ENCODE data around the gene APBB2.

The APBB2 gene

GRCh38 chr4:41039317-41039716 lies 175.0 kb downstream of the APBB2 start:
- no peaks in the 10 kb centered on the region for H3K27me3 ChIP-seq (ENCODE audit: control insufficient read depth, insufficient read depth, low read length, poor library complexity, severe bottlenecking)
- H3K36me3 ChIP-seq (ENCODE audit: control insufficient read depth, insufficient read depth, low read length): no peaks in the 10 kb centered on the region
- H3K4me1 ChIP-seq (ENCODE audit: control insufficient read depth, insufficient read depth, low read length): no peaks in the 10 kb centered on the region
- H3K27ac ChIP-seq (ENCODE audit: insufficient read depth, low read depth, low read length, poor library complexity, severe bottlenecking): no peak overlapping the region
- 94 to 98% methylated on average over 3 of the region's 3 CpGs for WGBS, 2 experiments
- no peaks in the 10 kb centered on the region for H3K9me3 ChIP-seq (ENCODE audit: control insufficient read depth, low read length)
- H3K4me3 ChIP-seq (ENCODE audit: insufficient read depth, low read depth, low read length): no peak overlapping the region

DNA sequence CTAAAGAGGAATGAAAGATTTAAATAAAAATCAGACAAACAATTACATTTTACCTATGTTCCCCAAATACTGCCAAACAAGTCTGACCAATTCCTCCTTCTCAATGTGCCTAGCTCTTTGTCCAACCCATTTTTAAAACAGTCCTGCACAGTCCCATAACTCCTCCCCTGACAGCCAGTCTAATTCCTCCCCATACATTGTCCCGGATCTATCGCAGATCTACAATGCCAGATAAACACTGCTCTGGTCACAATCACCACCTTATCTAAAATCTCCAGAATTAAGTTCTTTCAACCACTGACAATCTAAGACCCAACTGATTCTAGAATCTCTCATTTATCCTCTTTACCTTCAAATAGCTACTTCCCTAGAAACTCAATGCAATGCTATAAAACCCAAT lies 176.0 kb downstream of the APBB2 start:
- Histone ChIP-seq H3K4me3 (ENCODE audit: insufficient read depth, low read depth, low read length) (no peak overlapping the region), H3K36me3 (ENCODE audit: control insufficient read depth, insufficient read depth, low read length) (no peaks in the 10 kb centered on the region), H3K4me1 (ENCODE audit: control insufficient read depth, insufficient read depth, low read length) (no peaks in the 10 kb centered on the region), H3K27ac (ENCODE audit: insufficient read depth, low read depth, low read length, poor library complexity, severe bottlenecking) (no peak overlapping the region), H3K9me3 (ENCODE audit: control insufficient read depth, low read length) (no peaks in the 10 kb centered on the region), H3K27me3 (ENCODE audit: control insufficient read depth, insufficient read depth, low read length, poor library complexity, severe bottlenecking) (no peaks in the 10 kb centered on the region)
- 94 to 97% methylated on average over 2 of the region's 2 CpGs for WGBS, 2 experiments

- Histone ChIP-seq H3K27me3 (ENCODE audit: control insufficient read depth, insufficient read depth, low read length, poor library complexity, severe bottlenecking) (no peaks in the 10 kb centered on the region), H3K4me1 (ENCODE audit: control insufficient read depth, insufficient read depth, low read length) (no peaks in the 10 kb centered on the region), H3K9me3 (ENCODE audit: control insufficient read depth, low read length) (peaks cover 6% of the 10 kb centered on the region), H3K36me3 (ENCODE audit: control insufficient read depth, insufficient read depth, low read length) (no peaks in the 10 kb centered on the region), H3K4me3 (ENCODE audit: insufficient read depth, low read depth, low read length) (no peak overlapping the region), H3K27ac (ENCODE audit: insufficient read depth, low read depth, low read length, poor library complexity, severe bottlenecking) (no peak overlapping the region)
- 90 to 97% methylated on average over 3 of the region's 3 CpGs for WGBS, 2 experiments
These were observed 185.2 kb downstream of the APBB2 start for GRCh38 chr4:41029098-41029497.

GRCh38 chr4:41028392-41029076 lies 185.8 kb downstream of the APBB2 start:
- WGBS, 2 experiments: 86 to 92% methylated on average over 8 of the region's 8 CpGs
- H3K27me3 ChIP-seq (ENCODE audit: control insufficient read depth, insufficient read depth, low read length, poor library complexity, severe bottlenecking): no peaks in the 10 kb centered on the region
- H3K4me3 ChIP-seq (ENCODE audit: insufficient read depth, low read depth, low read length): no peak overlapping the region
- no peaks in the 10 kb centered on the region for H3K4me1 ChIP-seq (ENCODE audit: control insufficient read depth, insufficient read depth, low read length)
- peaks cover 6% of the 10 kb centered on the region for H3K9me3 ChIP-seq (ENCODE audit: control insufficient read depth, low read length)
- H3K36me3 ChIP-seq (ENCODE audit: control insufficient read depth, insufficient read depth, low read length): no peaks in the 10 kb centered on the region
- no peak overlapping the region for H3K27ac ChIP-seq (ENCODE audit: insufficient read depth, low read depth, low read length, poor library complexity, severe bottlenecking)

DNA sequence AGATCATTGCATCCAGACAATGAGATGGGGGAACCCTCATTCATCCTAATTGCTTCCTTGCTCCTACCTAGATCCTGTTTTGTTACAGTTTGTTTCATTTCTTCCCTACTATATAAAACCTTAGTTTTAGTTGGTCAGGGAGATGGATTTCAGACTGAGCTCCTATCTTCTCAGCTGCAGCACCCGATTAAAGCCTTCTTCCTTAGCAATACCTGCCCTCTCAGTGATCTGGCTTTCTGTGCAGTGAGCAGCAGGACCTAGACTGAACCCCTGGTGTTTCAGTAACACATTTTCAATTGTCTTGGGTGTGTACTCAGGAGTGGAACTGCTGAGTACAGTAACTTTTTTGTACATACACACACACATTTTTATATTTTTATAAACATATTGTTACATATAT lies 187.4 kb downstream of the APBB2 start:
- no peak overlapping the region for H3K4me3 ChIP-seq (ENCODE audit: insufficient read depth, low read depth, low read length)
- no peak overlapping the region for H3K27ac ChIP-seq (ENCODE audit: insufficient read depth, low read depth, low read length, poor library complexity, severe bottlenecking)
- peaks cover 6% of the 10 kb centered on the region for H3K9me3 ChIP-seq (ENCODE audit: control insufficient read depth, low read length)
- no peaks in the 10 kb centered on the region for H3K36me3 ChIP-seq (ENCODE audit: control insufficient read depth, insufficient read depth, low read length)
- no peaks in the 10 kb centered on the region for H3K27me3 ChIP-seq (ENCODE audit: control insufficient read depth, insufficient read depth, low read length, poor library complexity, severe bottlenecking)
- 89 to 100% methylated on average over 1 of the region's 1 CpG for WGBS, 2 experiments
- H3K4me1 ChIP-seq (ENCODE audit: control insufficient read depth, insufficient read depth, low read length): no peaks in the 10 kb centered on the region

DNA sequence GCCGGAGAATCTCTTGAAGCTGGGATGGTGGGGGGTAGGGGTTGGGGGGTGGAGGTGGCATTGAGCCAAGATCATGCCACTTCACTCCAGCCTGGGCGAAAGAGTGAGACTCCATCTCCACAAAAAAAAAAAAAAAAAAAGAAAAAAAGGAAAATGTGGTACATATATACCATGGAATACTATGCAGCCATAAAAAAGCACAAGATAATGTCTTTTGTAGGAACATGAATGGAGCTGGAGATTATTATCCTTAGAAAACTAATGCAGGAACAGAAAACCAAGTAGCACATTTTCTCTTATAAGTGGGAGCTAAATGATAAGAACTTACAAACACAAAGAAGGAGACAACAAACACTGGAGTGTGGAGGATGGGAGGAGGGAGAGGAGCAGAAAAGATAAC lies 188.5 kb downstream of the APBB2 start:
- H3K36me3 ChIP-seq (ENCODE audit: control insufficient read depth, insufficient read depth, low read length): peaks cover 4% of the 10 kb centered on the region
- WGBS, 2 experiments: 45 to 63% methylated on average over 1 of the region's 2 CpGs
- H3K4me1 ChIP-seq (ENCODE audit: control insufficient read depth, insufficient read depth, low read length): no peaks in the 10 kb centered on the region
- no peak overlapping the region for H3K27ac ChIP-seq (ENCODE audit: insufficient read depth, low read depth, low read length, poor library complexity, severe bottlenecking)
- peaks cover 6% of the 10 kb centered on the region for H3K9me3 ChIP-seq (ENCODE audit: control insufficient read depth, low read length)
- H3K27me3 ChIP-seq (ENCODE audit: control insufficient read depth, insufficient read depth, low read length, poor library complexity, severe bottlenecking): no peaks in the 10 kb centered on the region
- no peak overlapping the region for H3K4me3 ChIP-seq (ENCODE audit: insufficient read depth, low read depth, low read length)

GRCh38 chr4:41024556-41025491 lies 189.5 kb downstream of the APBB2 start:
- WGBS, 2 experiments: 84 to 89% methylated on average over 13 of the region's 13 CpGs

GRCh38 chr4:41022116-41022515 lies 192.2 kb downstream of the APBB2 start:
- WGBS, 2 experiments: 78 to 79% methylated on average over 3 of the region's 3 CpGs
- Histone ChIP-seq H3K27me3 (ENCODE audit: control insufficient read depth, insufficient read depth, low read length, poor library complexity, severe bottlenecking) (no peaks in the 10 kb centered on the region), H3K36me3 (ENCODE audit: control insufficient read depth, insufficient read depth, low read length) (peaks cover 4% of the 10 kb centered on the region), H3K27ac (ENCODE audit: insufficient read depth, low read depth, low read length, poor library complexity, severe bottlenecking) (no peak overlapping the region), H3K9me3 (ENCODE audit: control insufficient read depth, low read length) (peaks cover 6% of the 10 kb centered on the region), H3K4me1 (ENCODE audit: control insufficient read depth, insufficient read depth, low read length) (no peaks in the 10 kb centered on the region), H3K4me3 (ENCODE audit: insufficient read depth, low read depth, low read length) (no peak overlapping the region)

More at GRCh38 chr4:41024556-41025491, 189.5 kb downstream of the APBB2 start:
- H3K27me3 ChIP-seq (ENCODE audit: control insufficient read depth, insufficient read depth, low read length, poor library complexity, severe bottlenecking): no peaks in the 10 kb centered on the region
- H3K4me3 ChIP-seq (ENCODE audit: insufficient read depth, low read depth, low read length): no peak overlapping the region
- H3K27ac ChIP-seq (ENCODE audit: insufficient read depth, low read depth, low read length, poor library complexity, severe bottlenecking): no peak overlapping the region
- peaks cover 6% of the 10 kb centered on the region for H3K9me3 ChIP-seq (ENCODE audit: control insufficient read depth, low read length)
- peaks cover 4% of the 10 kb centered on the region for H3K36me3 ChIP-seq (ENCODE audit: control insufficient read depth, insufficient read depth, low read length)
- H3K4me1 ChIP-seq (ENCODE audit: control insufficient read depth, insufficient read depth, low read length): no peaks in the 10 kb centered on the region

- H3K4me3 ChIP-seq (ENCODE audit: insufficient read depth, low read depth, low read length): no peak overlapping the region
- no peaks in the 10 kb centered on the region for H3K36me3 ChIP-seq (ENCODE audit: control insufficient read depth, insufficient read depth, low read length)
- no peaks in the 10 kb centered on the region for H3K9me3 ChIP-seq (ENCODE audit: control insufficient read depth, low read length)
- H3K27ac ChIP-seq (ENCODE audit: insufficient read depth, low read depth, low read length, poor library complexity, severe bottlenecking): no peak overlapping the region
- 82 to 87% methylated on average over 6 of the region's 6 CpGs for WGBS, 2 experiments
- H3K27me3 ChIP-seq (ENCODE audit: control insufficient read depth, insufficient read depth, low read length, poor library complexity, severe bottlenecking): no peaks in the 10 kb centered on the region
- no peaks in the 10 kb centered on the region for H3K4me1 ChIP-seq (ENCODE audit: control insufficient read depth, insufficient read depth, low read length)
These were observed 199.2 kb downstream of the APBB2 start for GRCh38 chr4:41015016-41015675.

DNA sequence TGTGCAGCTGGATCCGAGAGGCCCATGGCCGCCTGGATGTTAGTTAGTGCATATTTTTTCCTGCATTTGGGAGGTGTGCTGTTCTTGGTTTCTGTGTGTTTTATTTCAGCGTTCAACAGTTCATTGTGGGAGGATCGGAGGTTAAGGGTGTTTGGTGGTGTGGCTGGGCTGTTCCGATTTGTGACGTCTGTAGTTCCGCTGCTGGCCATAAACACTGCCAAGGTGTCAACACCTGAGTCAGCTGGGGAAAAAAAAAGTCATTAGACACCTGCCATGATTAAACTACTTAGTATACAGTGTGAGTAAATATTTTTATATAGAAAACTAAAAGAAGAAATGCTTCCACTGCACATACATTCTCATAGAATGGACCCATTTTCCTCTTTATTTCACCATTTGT lies 200.2 kb downstream of the APBB2 start:
- no peak overlapping the region for H3K4me3 ChIP-seq (ENCODE audit: insufficient read depth, low read depth, low read length)
- no peaks in the 10 kb centered on the region for H3K36me3 ChIP-seq (ENCODE audit: control insufficient read depth, insufficient read depth, low read length)
- H3K9me3 ChIP-seq (ENCODE audit: control insufficient read depth, low read length): no peaks in the 10 kb centered on the region
- 93 to 95% methylated on average over 7 of the region's 7 CpGs for WGBS, 2 experiments
- no peak overlapping the region for H3K27ac ChIP-seq (ENCODE audit: insufficient read depth, low read depth, low read length, poor library complexity, severe bottlenecking)
- H3K4me1 ChIP-seq (ENCODE audit: control insufficient read depth, insufficient read depth, low read length): no peaks in the 10 kb centered on the region
- H3K27me3 ChIP-seq (ENCODE audit: control insufficient read depth, insufficient read depth, low read length, poor library complexity, severe bottlenecking): no peaks in the 10 kb centered on the region
